T-cell (primary cell): Measurements from ENCODE around the gene ADGRG7. TPM values are rescaled to one million over a fixed set of nuclear protein-coding genes. Genes with fewer than 3 reads are reported as not detected.

ENCODE experiments used
- ATAC-seq, 4 experiments: fragments of 200-7000 bp in 3 of 4; fragments of 150-1000 bp in 1 of 4; cut with Tn5 transposase; replicated peaks in 1 of 4; 1 replicate in 3 of 4; 2 replicates in 1 of 4; pipeline ENCODE4 v1.10.0; 2021; ENCODE audit warnings: moderate library complexity in 3 of 4, mild to moderate bottlenecking in 2 of 4, moderate number of reproducible peaks in 1 of 4
- CTCF ChIA-PET, 2 donors: fragments of 300-600 bp; sonication (Branson Sonifier 250); formaldehyde crosslinking; loops; one replicate each; lab custom pipeline; 2022; ENCODE audit warnings: antibody characterized with exemption in 2 of 2; lab: Charles Lee
- POLR2A ChIA-PET, 2 donors: fragments of 300-600 bp; sonication (Branson Sonifier 250); formaldehyde crosslinking; loops; one replicate each; lab custom pipeline; 2022; ENCODE audit warnings: antibody characterized with exemption in 2 of 2; lab: Charles Lee
- DNase-seq, 35 experiments: peaks; one replicate each; pipeline versions ENCODE4 v3.0.0 to v3.0.0-alpha.2; 2013 to 2023
- H3K27ac ChIP-seq: one replicate; pipeline ENCODE4 v1.5.1; 2013; ENCODE audit warnings: low read length
- H3K27me3 ChIP-seq, 2 experiments: replicated peaks in 1 of 2; 1 replicate in 1 of 2; 2 replicates in 1 of 2; pipeline versions ENCODE4 v1.6.1 to v1.7.0; 2013; ENCODE audit warnings: low read length in 1 of 2, mixed read lengths in 1 of 2; ENCODE audit not compliant: control insufficient read depth in 2 of 2, insufficient read depth in 2 of 2; ENCODE audit errors: extremely low read depth in 1 of 2
- H3K36me3 ChIP-seq, 2 donors: 1 replicate in 1 of 2; 2 replicates in 1 of 2; pipeline versions ENCODE4 v1.6.1 to v1.7.0; 2013; ENCODE audit warnings: low read length in 1 of 2; ENCODE audit not compliant: control insufficient read depth in 2 of 2, insufficient read depth in 1 of 2; ENCODE audit errors: extremely low read depth in 1 of 2
- H3K4me1 ChIP-seq, 2 experiments: 1 replicate in 1 of 2; 2 replicates in 1 of 2; pipeline versions ENCODE4 v1.6.1 to v1.7.0; 2013; ENCODE audit warnings: low read length in 2 of 2, mixed read lengths in 1 of 2; ENCODE audit not compliant: insufficient read depth in 2 of 2, control insufficient read depth in 1 of 2; ENCODE audit errors: extremely low read depth in 1 of 2
- H3K4me3 ChIP-seq, 2 donors: 1 replicate in 1 of 2; 2 replicates in 1 of 2; pipeline versions ENCODE4 v1.5.1 to v1.7.0; 2013; ENCODE audit warnings: mild to moderate bottlenecking in 2 of 2, low read length in 1 of 2, moderate library complexity in 1 of 2; ENCODE audit not compliant: control insufficient read depth in 1 of 2; ENCODE audit errors: extremely low read depth in 1 of 2
- H3K9me3 ChIP-seq: 2 replicates; pipeline ENCODE4 v1.7.0; 2013
- H3K27ac Mint-ChIP-seq, 2 donors: one replicate each; pipeline ENCODE4 v1.8.0; 2020 to 2021; ENCODE audit warnings: mild to moderate bottlenecking in 2 of 2, mixed read lengths in 2 of 2
- H3K27me3 Mint-ChIP-seq, 2 donors: one replicate each; pipeline ENCODE4 v1.8.0; 2021 to 2022; ENCODE audit warnings: mixed read lengths in 2 of 2
- H3K36me3 Mint-ChIP-seq: one replicate; pipeline ENCODE4 v1.8.0; 2021; ENCODE audit warnings: mixed read lengths
- H3K4me1 Mint-ChIP-seq, 3 donors: one replicate each; pipeline ENCODE4 v1.8.0; 2020 to 2022; ENCODE audit warnings: mixed read lengths in 3 of 3, mild to moderate bottlenecking in 1 of 3
- H3K4me3 Mint-ChIP-seq, 3 donors: one replicate each; pipeline ENCODE4 v1.8.0; 2020 to 2022; ENCODE audit warnings: mild to moderate bottlenecking in 3 of 3, mixed read lengths in 3 of 3, moderate library complexity in 3 of 3
- H3K9me3 Mint-ChIP-seq, 3 donors: one replicate each; pipeline ENCODE4 v1.8.0; 2020 to 2022; ENCODE audit warnings: mixed read lengths in 3 of 3
- WGBS: methylation state at CpG from one replicate; pipeline ENCODE4 v1.1.5; 2013; ENCODE audit warnings: missing lambda C conversion rate; ENCODE audit not compliant: insufficient coverage; 5-methylcytosine and 5-hydroxymethylcytosine counted together
- total RNA-seq, 35 experiments: library from RNA in 6 of 35; stranded (reverse) in 6 of 35; fragments of 120-200 nt in 1 of 35; gene quantifications; one replicate each; pipeline versions ENCODE4 v1.2.1 to v1.2.4 and lab custom pipeline; 2013 to 2026

The ADGRG7 gene
- total RNA-seq, 5 donors from 2014 or later (not counting 1 experiment from before 2014, with no cell fraction given) = not detected

DNA sequence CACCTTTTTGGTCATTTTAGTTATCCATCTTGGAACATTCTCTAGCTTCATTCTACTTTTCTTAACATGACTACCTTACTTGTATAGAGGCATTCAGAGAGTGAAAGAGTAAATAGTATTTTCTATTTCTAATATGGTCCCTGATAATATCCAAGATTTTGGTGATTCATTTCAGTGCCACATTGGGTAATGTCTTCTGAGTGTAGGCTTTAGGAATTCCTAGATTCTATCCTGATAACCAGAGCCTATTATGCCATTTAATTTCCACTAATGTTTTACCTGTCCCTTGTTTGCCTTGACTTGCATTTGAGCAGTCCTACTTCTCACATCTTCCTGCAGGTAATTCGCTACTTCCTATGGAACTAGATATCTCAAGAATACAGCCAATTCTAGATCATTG is 21.8 kb downstream of the ADGRG7 start:
- Mint-ChIP-seq H3K4me3 (no peak overlapping the region), H3K27me3 (peaks cover 10 to 12% of the 10 kb centered on the region in 2 donors), H3K9me3 (no peaks in the 10 kb centered on the region), H3K27ac (no peak overlapping the region), H3K4me1 (no peaks in the 10 kb centered on the region), H3K36me3 (no peaks in the 10 kb centered on the region)
- Histone ChIP-seq H3K4me1 (no peaks in the 10 kb centered on the region), H3K9me3 (no peaks in the 10 kb centered on the region), H3K27ac (no peak overlapping the region), H3K27me3 (peaks cover 0 to 5% of the 10 kb centered on the region in 2 experiments), H3K36me3 (no peaks in the 10 kb centered on the region), H3K4me3 (no peak overlapping the region)
- DNase-seq (no peak), ATAC-seq (no peak)
- POLR2A ChIA-PET = no interaction called here
- CTCF ChIA-PET = no interaction called here
- 60% methylated on average over 1 of the region's 1 CpG for WGBS

DNA sequence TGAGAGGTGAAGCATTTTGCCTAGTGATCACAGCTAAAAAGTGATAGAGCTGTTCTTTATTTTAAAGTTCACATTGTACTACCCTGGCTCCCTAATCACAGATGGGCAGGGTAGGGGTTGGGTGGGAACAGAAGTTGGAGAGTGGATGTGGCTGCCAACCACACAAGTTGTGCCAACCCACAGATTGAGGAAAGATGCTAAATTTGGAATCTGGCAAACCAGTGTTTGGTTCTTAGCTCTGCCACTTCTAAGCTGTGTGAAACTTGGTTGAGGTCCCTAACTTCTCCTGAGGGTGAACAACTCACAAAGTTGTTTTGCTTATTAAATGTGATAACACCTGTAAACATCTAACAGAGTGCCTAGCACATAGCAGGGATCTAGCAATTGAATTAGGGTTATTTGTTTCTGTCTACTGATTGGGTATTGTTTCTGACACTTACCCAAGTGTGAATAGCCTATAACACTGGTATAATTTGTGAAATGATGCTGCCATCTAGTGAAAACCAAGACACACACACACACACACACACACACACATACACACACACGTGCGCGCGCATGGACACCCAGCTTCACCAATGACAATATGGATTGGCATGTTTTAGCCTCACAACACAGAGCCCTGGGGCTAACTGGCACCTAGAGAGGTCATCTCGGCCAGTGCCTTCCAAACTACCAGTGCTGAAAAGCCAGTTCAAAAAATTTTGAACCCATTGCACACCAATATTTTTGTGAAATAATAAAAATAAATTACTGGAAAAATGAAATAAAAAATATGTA is 25.3 kb downstream of the ADGRG7 start:
- POLR2A ChIA-PET = interaction anchor here in 1 of 2 donors (0.6 to 1.0 kb wide), 2 partner anchors 14 to 76 kb away, joined by 3 to 4 read pairs; no protein-coding TSS in a partner anchor
- H3K9me3 ChIP-seq = no peaks in the 10 kb centered on the region
- no peaks in the 10 kb centered on the region for H3K36me3 ChIP-seq
- no peak overlapping the region for H3K27ac ChIP-seq
- H3K4me1 ChIP-seq = no peaks in the 10 kb centered on the region
- 33% methylated on average over 3 of the region's 5 CpGs for WGBS
- H3K4me3 ChIP-seq = no peak overlapping the region
- Mint-ChIP-seq H3K4me1 (no peaks in the 10 kb centered on the region), H3K9me3 (no peaks in the 10 kb centered on the region), H3K27ac (no peak overlapping the region), H3K36me3 (no peaks in the 10 kb centered on the region), H3K4me3 (no peak overlapping the region), H3K27me3 (peaks cover 9 to 10% of the 10 kb centered on the region in 2 donors)
- H3K27me3 ChIP-seq = peaks cover 0 to 9% of the 10 kb centered on the region in 2 experiments
- DNase-seq (peak in 7 of 35 experiments; percentile 1 to 33 (median 7)), ATAC-seq (no peak)
- CTCF ChIA-PET = interaction anchor here (0.6 to 1.3 kb wide), 4 partner anchors 9 to 1596 kb away, joined by 3 to 4 read pairs (median 3); no protein-coding TSS in a partner anchor

DNA sequence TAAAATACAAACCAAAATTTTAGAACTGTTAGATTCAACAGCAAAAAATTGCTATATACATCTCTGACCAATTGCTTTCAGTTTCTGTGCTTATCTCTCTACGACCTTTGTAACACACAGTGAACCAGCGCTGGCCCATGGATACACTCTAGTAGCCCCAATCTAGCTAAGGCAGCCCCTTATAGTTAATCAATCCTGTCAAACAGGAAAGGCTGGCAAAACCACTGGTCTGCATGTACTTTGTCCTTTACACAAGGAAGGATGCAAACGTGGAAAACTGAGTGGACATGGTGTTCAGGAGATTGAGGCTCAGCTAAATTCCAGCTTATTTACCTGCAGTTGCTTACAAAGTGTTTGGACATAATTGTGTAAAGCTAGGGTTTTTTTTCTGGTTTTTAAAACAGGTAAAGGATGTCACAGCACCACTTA is 25.9 kb downstream of the ADGRG7 start:
- Mint-ChIP-seq H3K4me3 (no peak overlapping the region), H3K27ac (no peak overlapping the region), H3K27me3 (peaks cover 6 to 9% of the 10 kb centered on the region in 2 donors), H3K9me3 (no peaks in the 10 kb centered on the region), H3K4me1 (no peaks in the 10 kb centered on the region), H3K36me3 (no peaks in the 10 kb centered on the region)
- Histone ChIP-seq H3K27ac (no peak overlapping the region), H3K4me1 (no peaks in the 10 kb centered on the region), H3K4me3 (no peak overlapping the region), H3K27me3 (peaks cover 0 to 9% of the 10 kb centered on the region in 2 experiments), H3K36me3 (no peaks in the 10 kb centered on the region), H3K9me3 (no peaks in the 10 kb centered on the region)
- ATAC-seq = no peak
- no CpG with 5 or more reads among the region's 3 CpGs for WGBS
- POLR2A ChIA-PET = interaction anchor here in 1 of 2 donors (1.0 kb wide), 1 partner anchor 75 kb away, joined by 3 read pairs; no protein-coding TSS in a partner anchor
- CTCF ChIA-PET = interaction anchor here (0.6 to 1.3 kb wide), 2 partner anchors 10 to 17 kb away, joined by 3 read pairs; no protein-coding TSS in a partner anchor
- no peak for DNase-seq

DNA sequence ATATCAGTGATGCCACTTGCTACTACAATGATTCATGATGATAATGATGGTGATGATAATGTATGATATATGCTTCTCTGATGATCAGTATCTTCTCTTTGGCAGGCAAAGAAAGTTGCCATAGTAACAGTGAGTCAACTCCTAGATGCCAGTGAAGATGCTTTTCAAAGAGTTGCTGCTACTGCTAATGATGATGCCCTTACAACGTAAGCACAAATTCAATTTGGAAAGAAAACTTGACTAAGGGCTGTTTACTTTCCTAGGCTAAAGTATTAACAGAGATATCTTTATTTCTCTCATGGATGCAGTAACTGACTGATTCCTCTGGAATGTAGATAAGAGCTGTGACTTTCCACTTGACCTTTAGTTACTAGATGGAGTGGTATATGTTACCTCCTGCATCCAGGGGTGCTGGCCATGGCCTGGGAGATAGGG is 27.8 kb downstream of the ADGRG7 start:
- no peaks in the 10 kb centered on the region for H3K36me3 Mint-ChIP-seq
- ATAC-seq = no peak
- H3K27me3 Mint-ChIP-seq = peaks cover 5 to 9% of the 10 kb centered on the region in 2 donors
- no peak overlapping the region for H3K4me3 ChIP-seq
- DNase-seq = no peak
- H3K9me3 Mint-ChIP-seq = no peaks in the 10 kb centered on the region
- no peak overlapping the region for H3K27ac Mint-ChIP-seq
- peaks cover 0 to 9% of the 10 kb centered on the region in 2 experiments for H3K27me3 ChIP-seq
- no peaks in the 10 kb centered on the region for H3K4me1 Mint-ChIP-seq
- H3K36me3 ChIP-seq = no peaks in the 10 kb centered on the region
- H3K27ac ChIP-seq = no peak overlapping the region
- H3K4me3 Mint-ChIP-seq = no peak overlapping the region
- no peaks in the 10 kb centered on the region for H3K9me3 ChIP-seq
- ChIA-PET CTCF (interaction anchor here in 1 of 2 donors (1.6 kb wide), 1 partner anchor 11 kb away, joined by 4 read pairs; no protein-coding TSS in a partner anchor), POLR2A (no interaction called here)
- H3K4me1 ChIP-seq = no peaks in the 10 kb centered on the region
- no CpG with 5 or more reads among the region's 1 CpG for WGBS

DNA sequence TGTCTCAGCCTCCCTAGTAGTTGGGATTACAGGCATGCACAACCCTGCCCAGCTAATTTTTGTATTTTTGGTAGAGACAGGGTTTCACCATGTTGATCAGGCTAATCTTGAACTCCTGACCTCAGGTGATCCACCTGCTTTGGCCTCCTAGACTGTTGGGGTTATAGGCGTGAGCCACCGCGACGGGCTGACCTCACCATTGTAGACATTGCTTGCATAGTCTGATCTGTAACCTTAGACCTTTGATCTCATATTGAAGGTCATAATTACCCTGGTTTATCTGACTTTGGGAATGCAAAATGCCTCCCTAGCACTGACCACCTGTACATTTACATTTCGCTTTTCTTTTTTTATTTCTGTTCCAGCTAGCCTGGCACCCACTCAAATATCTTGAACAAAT is 31.2 kb downstream of the ADGRG7 start:
- Histone ChIP-seq H3K36me3 (no peaks in the 10 kb centered on the region), H3K4me1 (no peaks in the 10 kb centered on the region), H3K27me3 (peaks cover 0 to 4% of the 10 kb centered on the region in 2 experiments), H3K27ac (no peak overlapping the region), H3K4me3 (no peak overlapping the region), H3K9me3 (no peaks in the 10 kb centered on the region)
- ATAC-seq (no peak), DNase-seq (no peak)
- WGBS = 94% methylated on average over 4 of the region's 5 CpGs
- Mint-ChIP-seq H3K9me3 (no peaks in the 10 kb centered on the region), H3K4me1 (no peaks in the 10 kb centered on the region), H3K27me3 (peaks cover 5 to 9% of the 10 kb centered on the region in 2 donors), H3K36me3 (no peaks in the 10 kb centered on the region), H3K27ac (no peak overlapping the region), H3K4me3 (no peak overlapping the region)
- ChIA-PET CTCF (no interaction called here), POLR2A (no interaction called here)

DNA sequence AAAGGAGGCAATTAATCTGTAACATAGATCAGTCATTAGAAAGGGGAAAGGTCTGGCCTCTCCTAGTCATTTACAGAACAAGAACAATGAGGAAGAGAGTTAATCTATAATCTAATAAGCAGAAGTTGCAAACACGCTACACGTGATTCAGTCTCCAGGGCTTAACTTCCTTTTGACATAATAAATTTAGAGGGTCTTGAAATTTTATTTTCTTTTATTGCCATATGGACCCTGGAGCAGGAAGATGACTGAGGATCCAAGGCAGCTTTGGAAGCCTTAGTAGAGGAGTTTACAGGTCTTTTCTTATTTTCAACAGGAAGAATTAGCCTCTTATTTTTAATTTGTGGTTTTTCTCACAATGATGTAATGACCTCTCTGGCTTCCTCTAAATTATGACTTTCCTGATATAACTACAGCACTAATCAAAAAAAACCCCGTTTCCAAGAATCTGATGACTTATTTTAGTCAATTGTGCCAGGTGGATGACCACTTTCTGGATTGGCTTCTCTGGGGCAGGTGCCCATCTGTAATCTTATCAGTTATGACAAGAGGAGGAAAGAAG is 32.2 kb downstream of the ADGRG7 start:
- POLR2A ChIA-PET = interaction anchor here (0.5 to 0.6 kb wide), 2 partner anchors 62 to 70 kb away, joined by 3 read pairs; no protein-coding TSS in a partner anchor
- CTCF ChIA-PET = no interaction called here
- no peaks in the 10 kb centered on the region for H3K36me3 ChIP-seq

More for the DNA sequence above, 32.2 kb downstream of the ADGRG7 start:
- Mint-ChIP-seq H3K36me3 (no peaks in the 10 kb centered on the region), H3K27ac (no peak overlapping the region), H3K4me3 (no peak overlapping the region), H3K9me3 (no peaks in the 10 kb centered on the region), H3K27me3 (peaks cover 5 to 13% of the 10 kb centered on the region in 2 donors), H3K4me1 (no peaks in the 10 kb centered on the region)
- DNase-seq (no peak), ATAC-seq (no peak)
- no peaks in the 10 kb centered on the region for H3K9me3 ChIP-seq
- no peaks in the 10 kb centered on the region for H3K4me1 ChIP-seq
- 20% methylated on average over 1 of the region's 3 CpGs for WGBS
- no peak overlapping the region for H3K4me3 ChIP-seq
- H3K27me3 ChIP-seq = peaks cover 0 to 4% of the 10 kb centered on the region in 2 experiments
- no peak overlapping the region for H3K27ac ChIP-seq
